ENCODE measurements around the gene ABCC4. TPM values are rescaled to one million over a fixed set of nuclear protein-coding genes. Genes with fewer than 3 reads are reported as not detected.

Gene ABCC4
- total and polyA plus RNA-seq, 2 donors (not counting 1 experiment from before 2014, with no cell fraction given): 1.8 to 7.1 TPM

- Histone ChIP-seq H3K4me2 (replicated peaks; ENCODE audit: low read depth, low read length, poor library complexity, severe bottlenecking) (no peak overlapping the region), H4K20me1 (ENCODE audit: control insufficient read depth, insufficient read depth, low read length, poor library complexity, severe bottlenecking) (no peaks in the 10 kb centered on the region), H2AFZ (ENCODE audit: insufficient read depth, low read depth, low read length, poor library complexity, severe bottlenecking) (no peak overlapping the region), H3K27me3 (replicated peaks in 1 of 4; ENCODE audit: control extremely low read depth in 1 of 4, control insufficient read depth in 3 of 4, insufficient read depth in 4 of 4, low read length in 3 of 4) (no peaks in the 10 kb centered on the region), H3K27ac (ENCODE audit: low read length in 2 of 2) (no peak overlapping the region), H3K36me3 (replicated peaks in 1 of 2; ENCODE audit: control extremely low read depth in 1 of 2, control insufficient read depth in 1 of 2, extremely low read depth in 1 of 2, insufficient read depth in 2 of 2, low read length in 1 of 2) (no peaks in the 10 kb centered on the region), H3K9me3 (ENCODE audit: control extremely low read depth in 1 of 3, control insufficient read depth in 2 of 3, insufficient read depth in 1 of 3, low read length in 2 of 3) (no peaks in the 10 kb centered on the region), H3K4me3 (ENCODE audit: control extremely low read depth in 1 of 5, extremely low read depth in 1 of 5, insufficient read depth in 1 of 5, low read depth in 2 of 5, low read length in 4 of 5) (no peak overlapping the region), H3K79me2 (ENCODE audit: control insufficient read depth, insufficient read depth, low read length) (no peaks in the 10 kb centered on the region), H3K4me1 (ENCODE audit: control insufficient read depth in 2 of 2, insufficient read depth in 2 of 2, low read length in 2 of 2) (peaks cover under 1 to 21% of the 10 kb centered on the region in 2 donors), H3K9ac (ENCODE audit: low read length) (no peak overlapping the region)
- Mint-ChIP-seq H3K4me1 (peaks cover 40% of the 10 kb centered on the region), H3K27ac (no peak overlapping the region), H3K27me3 (no peaks in the 10 kb centered on the region), H3K4me3 (no peak overlapping the region), H3K9me3 (ENCODE audit: insufficient read depth) (no peaks in the 10 kb centered on the region)
- DNase-seq: no peak
- WGBS (ENCODE audit: insufficient coverage): no CpG with 5 or more reads among the region's 4 CpGs
- no peak for TF ChIP-seq CTCF (IDR thresholded peaks at IDR 0.05)
- TF ChIP-seq EZH2 (IDR thresholded peaks at IDR 0.05; ENCODE audit: borderline replicate concordance, insufficient read depth, low read depth, low read length, poor library complexity, severe bottlenecking): no peak
- POLR2A ChIA-PET: no interaction called here
- intact Hi-C loops (cut with micrococcal nuclease): no loop called here
- CTCF ChIA-PET: interaction anchor here (0.6 kb wide), 1 partner anchor 171 kb away, joined by 3 read pairs; no protein-coding TSS in a partner anchor
- no peak for ATAC-seq (ENCODE audit: low read depth)
Measured at GRCh38 chr13:95233026-95233635, 68.1 kb downstream of the ABCC4 start.

GRCh38 chr13:95231393-95231792 is 69.9 kb downstream of the ABCC4 start:
- Mint-ChIP-seq H3K4me1 (peaks cover 45% of the 10 kb centered on the region), H3K9me3 (ENCODE audit: insufficient read depth) (no peaks in the 10 kb centered on the region), H3K27me3 (no peaks in the 10 kb centered on the region), H3K27ac (no peak overlapping the region), H3K4me3 (no peak overlapping the region)
- H3K79me2 ChIP-seq (ENCODE audit: control insufficient read depth, insufficient read depth, low read length): no peaks in the 10 kb centered on the region
- no peaks in the 10 kb centered on the region for H3K36me3 ChIP-seq (replicated peaks in 1 of 2; ENCODE audit: control extremely low read depth in 1 of 2, control insufficient read depth in 1 of 2, extremely low read depth in 1 of 2, insufficient read depth in 2 of 2, low read length in 1 of 2)
- no peak overlapping the region for H3K9ac ChIP-seq (ENCODE audit: low read length)
- no peaks in the 10 kb centered on the region for H4K20me1 ChIP-seq (ENCODE audit: control insufficient read depth, insufficient read depth, low read length, poor library complexity, severe bottlenecking)
- no peak for ATAC-seq (ENCODE audit: low read depth)
- no peaks in the 10 kb centered on the region for H3K27me3 ChIP-seq (replicated peaks in 1 of 4; ENCODE audit: control extremely low read depth in 1 of 4, control insufficient read depth in 3 of 4, insufficient read depth in 4 of 4, low read length in 3 of 4)
- intact Hi-C loops (cut with micrococcal nuclease): no loop called here
- no peaks in the 10 kb centered on the region for H3K9me3 ChIP-seq (ENCODE audit: control extremely low read depth in 1 of 3, control insufficient read depth in 2 of 3, insufficient read depth in 1 of 3, low read length in 2 of 3)
- 91% methylated on average over 7 of the region's 9 CpGs for WGBS (ENCODE audit: insufficient coverage)
- no peak overlapping the region for H3K4me3 ChIP-seq (ENCODE audit: control extremely low read depth in 1 of 5, extremely low read depth in 1 of 5, insufficient read depth in 1 of 5, low read depth in 2 of 5, low read length in 4 of 5)
- POLR2A ChIA-PET: no interaction called here
- no peak overlapping the region for H3K4me2 ChIP-seq (replicated peaks; ENCODE audit: low read depth, low read length, poor library complexity, severe bottlenecking)
- no peak overlapping the region for H3K27ac ChIP-seq (ENCODE audit: low read length in 2 of 2)
- no peak overlapping the region for H2AFZ ChIP-seq (ENCODE audit: insufficient read depth, low read depth, low read length, poor library complexity, severe bottlenecking)
- peaks cover 12 to 39% of the 10 kb centered on the region in 2 donors for H3K4me1 ChIP-seq (ENCODE audit: control insufficient read depth in 2 of 2, insufficient read depth in 2 of 2, low read length in 2 of 2)
- TF ChIP-seq CTCF (IDR thresholded peaks at IDR 0.05) (no peak), EZH2 (IDR thresholded peaks at IDR 0.05; ENCODE audit: borderline replicate concordance, insufficient read depth, low read depth, low read length, poor library complexity, severe bottlenecking) (no peak)
- DNase-seq: no peak
- CTCF ChIA-PET: interaction anchor here (0.7 kb wide), 1 partner anchor 65 kb away, joined by 3 read pairs; no protein-coding TSS in a partner anchor
